DND-41 (cell line): ENCODE results near the gene GSE1.

ENCODE experiments used
- ATAC-seq: fragments of 200-7000 bp; cut with Tn5 transposase; 3 replicates; pipeline ENCODE4 v1.9.1; 2021; ENCODE audit warnings: low read depth; ENCODE audit not compliant: insufficient read depth
- DNase-seq: peaks from one replicate; pipeline ENCODE4 v3.0.0-alpha.2; 2020
- H2AFZ ChIP-seq: 2 replicates; pipeline ENCODE4 v1.6.0; 2012; ENCODE audit warnings: low read depth, low read length
- H3K27ac ChIP-seq: 2 replicates; pipeline ENCODE4 v1.5.1; 2012; ENCODE audit warnings: low read length, inconsistent platforms
- H3K27me3 ChIP-seq: fragments of 200-600 bp; sonication (generic); 2 replicates; pipeline ENCODE4 v1.6.0; 2012; ENCODE audit warnings: low read length, mild to moderate bottlenecking, inconsistent platforms; ENCODE audit not compliant: insufficient read depth, poor library complexity
- H3K36me3 ChIP-seq: 2 replicates; pipeline ENCODE4 v1.5.1; 2012; ENCODE audit warnings: low read length, inconsistent platforms; ENCODE audit not compliant: insufficient read depth
- H3K4me1 ChIP-seq: 2 replicates; pipeline ENCODE4 v1.5.1; 2012; ENCODE audit warnings: mild to moderate bottlenecking, low read length; ENCODE audit not compliant: insufficient read depth
- H3K4me2 ChIP-seq: 2 replicates; pipeline ENCODE4 v1.6.0; 2012; ENCODE audit warnings: mild to moderate bottlenecking, moderate library complexity, low read length, inconsistent platforms; ENCODE audit not compliant: insufficient read depth
- H3K4me3 ChIP-seq, 2 experiments: fragments of 200-600 bp in 1 of 2; shearing (Covaris generic) in 1 of 2; 2 replicates each; pipeline ENCODE4 v1.5.1; 2012 to 2016; ENCODE audit warnings: inconsistent platforms in 2 of 2, low read length in 2 of 2, mild to moderate bottlenecking in 2 of 2, low read depth in 1 of 2, moderate library complexity in 1 of 2
- H3K79me2 ChIP-seq: 2 replicates; pipeline ENCODE4 v1.6.0; 2012; ENCODE audit warnings: low read length, inconsistent platforms; ENCODE audit not compliant: insufficient read depth
- H3K9ac ChIP-seq: 2 replicates; pipeline ENCODE4 v1.6.0; 2012; ENCODE audit warnings: low read depth, mild to moderate bottlenecking, inconsistent platforms, low read length, moderate library complexity
- H3K9me3 ChIP-seq: 2 replicates; pipeline ENCODE4 v1.5.1; 2012; ENCODE audit warnings: low read length, moderate library complexity, mild to moderate bottlenecking, inconsistent platforms; ENCODE audit not compliant: insufficient read depth, severe bottlenecking
- H4K20me1 ChIP-seq: 2 replicates; pipeline ENCODE4 v1.6.0; 2012; ENCODE audit warnings: low read length; ENCODE audit not compliant: insufficient read depth
- CTCF ChIP-seq: IDR thresholded peaks from 2 replicates; pipeline ENCODE4 v1.5.1; 2012; ENCODE audit warnings: borderline replicate concordance, low read length, moderate library complexity, mild to moderate bottlenecking; ENCODE audit not compliant: poor library complexity, severe bottlenecking; ENCODE audit errors: extremely low read depth
- EZH2 ChIP-seq: IDR thresholded peaks from 3 replicates; pipeline ENCODE4 v1.6.1; 2012; ENCODE audit warnings: borderline replicate concordance, low read depth, mild to moderate bottlenecking, moderate library complexity, low read length, inconsistent platforms; ENCODE audit not compliant: severe bottlenecking

The GSE1 gene

GRCh38 chr16:85676466-85676865 is 63.3 kb downstream of the GSE1 start:
- TF ChIP-seq EZH2 = no peak
- no peak for TF ChIP-seq CTCF

GRCh38 chr16:85677383-85677967 is 64.4 kb downstream of the GSE1 start:
- Histone ChIP-seq H3K36me3 (peaks cover 98% of the 10 kb centered on the region), H3K9me3 (no peaks in the 10 kb centered on the region), H3K4me3 (no peak overlapping the region), H3K4me1 (no peaks in the 10 kb centered on the region), H3K9ac (no peak overlapping the region), H4K20me1 (peaks cover 42% of the 10 kb centered on the region), H3K27me3 (no peaks in the 10 kb centered on the region), H2AFZ (no peak overlapping the region), H3K27ac (no peak overlapping the region), H3K79me2 (peaks cover 10% of the 10 kb centered on the region; the same call in 1 of the 2 replicates), H3K4me2 (no peak overlapping the region)
- no peak for TF ChIP-seq CTCF
- TF ChIP-seq EZH2 = no peak
- DNase-seq = no peak
- no peak for ATAC-seq

More at GRCh38 chr16:85676466-85676865, 63.3 kb downstream of the GSE1 start:
- Histone ChIP-seq H3K4me1 (no peaks in the 10 kb centered on the region), H2AFZ (no peak overlapping the region), H3K27me3 (no peaks in the 10 kb centered on the region), H3K4me3 (no peak overlapping the region), H3K79me2 (peaks cover 7% of the 10 kb centered on the region; the same call in 1 of the 2 replicates), H3K36me3 (peaks cover 99% of the 10 kb centered on the region), H3K27ac (no peak overlapping the region), H3K9ac (no peak overlapping the region), H3K4me2 (no peak overlapping the region), H4K20me1 (peaks cover 40% of the 10 kb centered on the region), H3K9me3 (no peaks in the 10 kb centered on the region)
- ATAC-seq (peak; percentile 32; the same call in 2 of the 3 replicates), DNase-seq (no peak)

- Histone ChIP-seq H2AFZ (no peak overlapping the region), H3K79me2 (peaks cover 15% of the 10 kb centered on the region; the same call in 1 of the 2 replicates), H4K20me1 (peaks cover 48% of the 10 kb centered on the region), H3K4me2 (no peak overlapping the region), H3K36me3 (peaks cover 98% of the 10 kb centered on the region), H3K9ac (no peak overlapping the region), H3K27ac (no peak overlapping the region), H3K4me1 (no peaks in the 10 kb centered on the region), H3K4me3 (no peak overlapping the region), H3K27me3 (no peaks in the 10 kb centered on the region), H3K9me3 (no peaks in the 10 kb centered on the region)
- ATAC-seq = no peak
- DNase-seq = no peak
- no peak for TF ChIP-seq EZH2
Observed at GRCh38 chr16:85678016-85678415, 64.9 kb downstream of the GSE1 start.

- H3K4me3 ChIP-seq = no peak overlapping the region
- TF ChIP-seq CTCF = no peak
- TF ChIP-seq EZH2 = no peak
- no peak for DNase-seq
- no peak for ATAC-seq
- H4K20me1 ChIP-seq = peaks cover 52% of the 10 kb centered on the region
- no peak overlapping the region for H2AFZ ChIP-seq
- H3K27me3 ChIP-seq = no peaks in the 10 kb centered on the region
- peaks cover 96% of the 10 kb centered on the region for H3K36me3 ChIP-seq
- H3K9ac ChIP-seq = no peak overlapping the region
- no peak overlapping the region for H3K4me2 ChIP-seq
- no peaks in the 10 kb centered on the region for H3K9me3 ChIP-seq
- H3K27ac ChIP-seq = no peak overlapping the region
- H3K79me2 ChIP-seq = peaks cover 24% of the 10 kb centered on the region
- 0 out of 2 replicates have a peak, but pooled peaks cover under 1% of the 10 kb centered on the region for H3K4me1 ChIP-seq
Observed at GRCh38 chr16:85678821-85679220, 65.7 kb downstream of the GSE1 start.
